Measurements from ENCODE around the gene MAPK10.

MAPK10 gene

DNA sequence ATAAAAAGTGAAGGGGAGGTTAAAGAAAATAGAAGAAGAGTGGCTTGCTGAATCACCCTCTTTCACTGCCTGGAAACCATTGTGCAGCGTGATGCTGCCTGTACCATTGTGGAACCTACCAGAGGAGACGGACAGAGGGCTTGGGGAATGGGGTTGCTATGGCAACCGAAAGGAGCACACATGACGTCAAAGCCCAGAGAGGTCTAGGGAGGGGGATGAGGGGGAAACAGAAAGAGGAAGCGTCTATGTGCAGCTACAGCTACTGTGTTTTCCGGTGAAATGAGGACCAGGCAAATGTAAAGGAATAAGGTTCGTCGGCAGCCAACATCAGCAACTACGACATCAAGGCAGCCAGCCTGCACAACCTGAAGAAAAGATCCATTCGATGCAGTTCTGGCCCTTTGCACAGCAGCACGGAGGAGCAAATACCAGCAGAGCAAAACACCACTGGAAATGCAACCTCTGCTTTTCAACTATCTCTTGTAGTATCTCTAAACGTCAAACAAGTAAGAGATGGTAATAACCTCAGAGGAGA is at the start of gene MAPK10:
MAPK10 (minus strand) TSS at position 110 of the 535 bp plus-strand sequence.
- no peak within 1 kb of the TSS for H3K27ac ChIP-seq
- TF ChIP-seq, protein P1, sequence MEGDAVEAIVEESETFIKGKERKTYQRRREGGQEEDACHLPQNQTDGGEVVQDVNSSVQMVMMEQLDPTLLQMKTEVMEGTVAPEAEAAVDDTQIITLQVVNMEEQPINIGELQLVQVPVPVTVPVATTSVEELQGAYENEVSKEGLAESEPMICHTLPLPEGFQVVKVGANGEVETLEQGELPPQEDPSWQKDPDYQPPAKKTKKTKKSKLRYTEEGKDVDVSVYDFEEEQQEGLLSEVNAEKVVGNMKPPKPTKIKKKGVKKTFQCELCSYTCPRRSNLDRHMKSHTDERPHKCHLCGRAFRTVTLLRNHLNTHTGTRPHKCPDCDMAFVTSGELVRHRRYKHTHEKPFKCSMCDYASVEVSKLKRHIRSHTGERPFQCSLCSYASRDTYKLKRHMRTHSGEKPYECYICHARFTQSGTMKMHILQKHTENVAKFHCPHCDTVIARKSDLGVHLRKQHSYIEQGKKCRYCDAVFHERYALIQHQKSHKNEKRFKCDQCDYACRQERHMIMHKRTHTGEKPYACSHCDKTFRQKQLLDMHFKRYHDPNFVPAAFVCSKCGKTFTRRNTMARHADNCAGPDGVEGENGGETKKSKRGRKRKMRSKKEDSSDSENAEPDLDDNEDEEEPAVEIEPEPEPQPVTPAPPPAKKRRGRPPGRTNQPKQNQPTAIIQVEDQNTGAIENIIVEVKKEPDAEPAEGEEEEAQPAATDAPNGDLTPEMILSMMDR (IDR thresholded peaks at IDR 0.05), result no peak
- TF ChIP-seq ZFX (IDR thresholded peaks at IDR 0.05; ENCODE audit: borderline replicate concordance), result no peak

DNA sequence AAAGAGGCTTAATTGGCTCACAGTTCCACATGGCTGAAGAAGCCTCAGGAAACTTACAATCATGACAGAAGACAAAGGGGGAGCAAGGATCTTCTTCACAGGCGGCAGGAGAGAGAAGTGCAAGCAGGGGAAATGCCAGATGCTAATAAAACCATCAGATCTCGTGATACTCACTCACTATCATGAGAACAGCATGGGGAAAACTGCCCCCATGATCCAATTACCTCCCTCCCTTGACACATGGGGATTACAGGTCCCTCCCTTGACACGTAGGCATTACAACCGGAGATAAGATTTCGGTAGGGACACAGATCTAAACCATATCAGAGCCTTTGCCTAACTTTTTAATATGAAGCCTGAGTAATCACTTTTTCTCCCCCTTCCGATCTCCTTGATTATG is 43.7 kb upstream of the MAPK10 start:
- no peak overlapping the region for H3K27ac ChIP-seq
- TF ChIP-seq, protein P1 (IDR thresholded peaks at IDR 0.05), result no peak
- TF ChIP-seq ZFX (IDR thresholded peaks at IDR 0.05; ENCODE audit: borderline replicate concordance), result no peak

DNA sequence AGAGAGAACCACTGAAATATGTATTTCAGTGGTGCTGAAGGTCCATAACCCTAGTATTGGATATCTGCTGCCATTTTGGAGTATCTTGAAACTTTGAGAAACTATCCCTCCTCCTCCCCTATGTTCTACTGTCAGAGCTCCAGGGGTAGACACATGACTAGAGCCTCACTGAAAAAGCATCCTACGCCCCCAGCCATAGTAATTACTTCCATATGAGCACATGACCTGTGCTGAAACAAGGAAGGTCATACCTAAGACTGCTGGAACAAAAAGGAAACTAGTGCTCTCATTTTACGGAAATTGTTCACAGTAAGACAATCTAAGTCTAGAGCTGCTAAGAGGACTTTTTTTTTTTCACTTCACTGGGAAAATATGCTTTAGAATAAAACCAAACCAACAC is 42.0 kb upstream of the MAPK10 start:
- no peak overlapping the region for H3K27ac ChIP-seq
- TF ChIP-seq, protein P1 (IDR thresholded peaks at IDR 0.05), result no peak
- TF ChIP-seq ZFX (IDR thresholded peaks at IDR 0.05; ENCODE audit: borderline replicate concordance), result no peak

DNA sequence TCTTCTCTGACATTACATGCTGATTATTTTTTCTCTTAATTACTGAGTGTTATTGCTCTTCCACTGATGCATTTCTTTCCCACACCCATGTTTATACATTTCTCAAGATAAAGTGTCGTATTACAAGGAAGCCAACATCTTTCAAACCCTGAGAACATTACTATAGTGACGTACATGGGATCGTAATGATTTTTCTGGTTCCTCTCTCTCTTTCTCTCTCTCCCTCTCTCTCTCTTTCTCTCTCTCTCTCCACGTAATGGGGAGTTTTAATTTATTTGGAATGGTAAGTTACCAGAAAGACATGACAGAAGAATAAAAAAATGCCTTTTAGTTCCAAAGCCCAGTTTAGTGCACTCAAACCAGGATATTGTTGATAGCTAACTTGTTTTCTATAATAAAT is 40.4 kb upstream of the MAPK10 start:
- TF ChIP-seq, protein P1 (IDR thresholded peaks at IDR 0.05), result no peak
- TF ChIP-seq ZFX (IDR thresholded peaks at IDR 0.05; ENCODE audit: borderline replicate concordance), result no peak
- H3K27ac ChIP-seq, result no peak overlapping the region

DNA sequence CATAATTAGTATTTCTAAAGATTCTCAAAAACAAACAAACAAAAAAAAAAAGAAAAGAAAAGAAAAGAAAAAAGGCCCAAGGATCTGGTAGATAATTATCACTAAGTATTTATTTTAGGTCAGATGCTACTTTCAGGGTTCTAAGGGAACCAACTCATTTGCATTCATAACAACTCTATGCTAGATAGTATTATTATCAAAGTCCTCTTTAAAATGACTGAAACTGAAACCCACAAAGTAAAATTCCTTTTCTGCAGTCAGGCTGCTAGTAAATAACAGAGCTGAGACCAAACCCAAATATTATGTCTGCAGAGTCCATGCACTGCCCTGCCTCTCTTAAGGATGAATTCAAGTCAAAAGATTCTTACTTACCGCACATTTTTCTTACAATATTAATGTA is 38.3 kb upstream of the MAPK10 start:
- TF ChIP-seq, protein P1 (IDR thresholded peaks at IDR 0.05), result no peak
- no peak for TF ChIP-seq ZFX (IDR thresholded peaks at IDR 0.05; ENCODE audit: borderline replicate concordance)
- H3K27ac ChIP-seq, result no peak overlapping the region

GRCh38 chr4:86393749-86394148 is 33.9 kb upstream of the MAPK10 start:
- TF ChIP-seq, protein P1 (IDR thresholded peaks at IDR 0.05), result no peak
- no peak for TF ChIP-seq ZFX (IDR thresholded peaks at IDR 0.05; ENCODE audit: borderline replicate concordance)
- no peak overlapping the region for H3K27ac ChIP-seq

- H3K27ac ChIP-seq, result no peak overlapping the region
- TF ChIP-seq, protein P1 (IDR thresholded peaks at IDR 0.05), result no peak
- TF ChIP-seq ZFX (IDR thresholded peaks at IDR 0.05; ENCODE audit: borderline replicate concordance), result no peak
These were observed 29.8 kb upstream of the MAPK10 start for GRCh38 chr4:86389664-86390063.

Measured in 22Rv1 (cell line).